Measurements from ENCODE around the gene IMMP2L. TPM values are rescaled to one million over a fixed set of nuclear protein-coding genes. Genes with fewer than 3 reads are reported as not detected.

Gene IMMP2L
- total RNA-seq, 1 experiment from 2014 or later = 8.8 TPM

GRCh38 chr7:111364413-111364812 is 197.9 kb downstream of the IMMP2L start:
- TF ChIP-seq, protein P1, sequence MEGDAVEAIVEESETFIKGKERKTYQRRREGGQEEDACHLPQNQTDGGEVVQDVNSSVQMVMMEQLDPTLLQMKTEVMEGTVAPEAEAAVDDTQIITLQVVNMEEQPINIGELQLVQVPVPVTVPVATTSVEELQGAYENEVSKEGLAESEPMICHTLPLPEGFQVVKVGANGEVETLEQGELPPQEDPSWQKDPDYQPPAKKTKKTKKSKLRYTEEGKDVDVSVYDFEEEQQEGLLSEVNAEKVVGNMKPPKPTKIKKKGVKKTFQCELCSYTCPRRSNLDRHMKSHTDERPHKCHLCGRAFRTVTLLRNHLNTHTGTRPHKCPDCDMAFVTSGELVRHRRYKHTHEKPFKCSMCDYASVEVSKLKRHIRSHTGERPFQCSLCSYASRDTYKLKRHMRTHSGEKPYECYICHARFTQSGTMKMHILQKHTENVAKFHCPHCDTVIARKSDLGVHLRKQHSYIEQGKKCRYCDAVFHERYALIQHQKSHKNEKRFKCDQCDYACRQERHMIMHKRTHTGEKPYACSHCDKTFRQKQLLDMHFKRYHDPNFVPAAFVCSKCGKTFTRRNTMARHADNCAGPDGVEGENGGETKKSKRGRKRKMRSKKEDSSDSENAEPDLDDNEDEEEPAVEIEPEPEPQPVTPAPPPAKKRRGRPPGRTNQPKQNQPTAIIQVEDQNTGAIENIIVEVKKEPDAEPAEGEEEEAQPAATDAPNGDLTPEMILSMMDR (IDR thresholded peaks at IDR 0.05) = no peak
- TF ChIP-seq SIN3A (IDR thresholded peaks at IDR 0.05; ENCODE audit: borderline replicate concordance, insufficient read depth, low read depth, low read length) (no peak), TCF7L2 (IDR thresholded peaks at IDR 0.05; ENCODE audit: low read depth, low read length) (no peak), POLR2AphosphoS5 (IDR thresholded peaks at IDR 0.05; ENCODE audit: low read depth, low read length) (no peak)
- TF ChIP-seq, protein P2, sequence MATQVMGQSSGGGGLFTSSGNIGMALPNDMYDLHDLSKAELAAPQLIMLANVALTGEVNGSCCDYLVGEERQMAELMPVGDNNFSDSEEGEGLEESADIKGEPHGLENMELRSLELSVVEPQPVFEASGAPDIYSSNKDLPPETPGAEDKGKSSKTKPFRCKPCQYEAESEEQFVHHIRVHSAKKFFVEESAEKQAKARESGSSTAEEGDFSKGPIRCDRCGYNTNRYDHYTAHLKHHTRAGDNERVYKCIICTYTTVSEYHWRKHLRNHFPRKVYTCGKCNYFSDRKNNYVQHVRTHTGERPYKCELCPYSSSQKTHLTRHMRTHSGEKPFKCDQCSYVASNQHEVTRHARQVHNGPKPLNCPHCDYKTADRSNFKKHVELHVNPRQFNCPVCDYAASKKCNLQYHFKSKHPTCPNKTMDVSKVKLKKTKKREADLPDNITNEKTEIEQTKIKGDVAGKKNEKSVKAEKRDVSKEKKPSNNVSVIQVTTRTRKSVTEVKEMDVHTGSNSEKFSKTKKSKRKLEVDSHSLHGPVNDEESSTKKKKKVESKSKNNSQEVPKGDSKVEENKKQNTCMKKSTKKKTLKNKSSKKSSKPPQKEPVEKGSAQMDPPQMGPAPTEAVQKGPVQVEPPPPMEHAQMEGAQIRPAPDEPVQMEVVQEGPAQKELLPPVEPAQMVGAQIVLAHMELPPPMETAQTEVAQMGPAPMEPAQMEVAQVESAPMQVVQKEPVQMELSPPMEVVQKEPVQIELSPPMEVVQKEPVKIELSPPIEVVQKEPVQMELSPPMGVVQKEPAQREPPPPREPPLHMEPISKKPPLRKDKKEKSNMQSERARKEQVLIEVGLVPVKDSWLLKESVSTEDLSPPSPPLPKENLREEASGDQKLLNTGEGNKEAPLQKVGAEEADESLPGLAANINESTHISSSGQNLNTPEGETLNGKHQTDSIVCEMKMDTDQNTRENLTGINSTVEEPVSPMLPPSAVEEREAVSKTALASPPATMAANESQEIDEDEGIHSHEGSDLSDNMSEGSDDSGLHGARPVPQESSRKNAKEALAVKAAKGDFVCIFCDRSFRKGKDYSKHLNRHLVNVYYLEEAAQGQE (IDR thresholded peaks at IDR 0.05; ENCODE audit: insufficient read depth in 1 of 2, low read depth in 2 of 2, low read length in 1 of 2) = no peak
- in situ Hi-C loops (cut with HindIII; ENCODE audit: low pct_unique_long_range_greater_than_20kb, low sequenced_read_pairs) = no loop called here
- Histone ChIP-seq H3K36me3 (ENCODE audit: control insufficient read depth, insufficient read depth, low read length) (no peaks in the 10 kb centered on the region), H3K4me1 (ENCODE audit: control insufficient read depth, insufficient read depth, low read length) (no peaks in the 10 kb centered on the region), H3K4me3 (ENCODE audit: low read depth in 2 of 2, low read length in 2 of 2) (no peak overlapping the region), H3K27me3 (ENCODE audit: control insufficient read depth, insufficient read depth, low read length) (no peaks in the 10 kb centered on the region), H3K27ac (ENCODE audit: low read length) (no peak overlapping the region), H3K9me3 (ENCODE audit: control insufficient read depth, insufficient read depth, low read depth, low read length) (no peaks in the 10 kb centered on the region)
- DNase-seq (ENCODE audit: low read depth, low spot score) (no peak), ATAC-seq (no peak)
- ChIA-PET CTCF (no interaction called here), POLR2A (no interaction called here)
- no TSS peak for BruUV-seq (replicated peaks)
- intact Hi-C loops (cut with micrococcal nuclease; ENCODE audit: unreplicated experiment) = no loop called here

DNA sequence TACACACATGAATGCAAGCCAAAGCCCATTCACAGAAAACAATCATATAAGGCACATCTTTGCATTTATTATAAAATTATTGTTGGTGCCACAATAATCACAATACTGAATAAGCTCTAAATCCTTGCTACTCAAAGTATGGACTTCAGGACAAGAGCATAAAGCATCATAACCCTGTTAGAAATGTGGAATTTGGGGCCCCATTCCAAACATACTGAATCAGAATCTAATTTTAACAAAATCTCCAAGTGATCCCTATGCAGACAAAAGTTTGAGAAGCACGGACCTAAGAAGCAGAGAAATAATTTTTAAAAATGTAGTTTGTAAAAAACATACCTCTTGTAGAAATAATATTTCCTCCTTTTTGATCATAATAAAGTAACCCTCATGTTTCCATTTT is 199.2 kb downstream of the IMMP2L start:
- ATAC-seq (no peak), DNase-seq (ENCODE audit: low read depth, low spot score) (no peak)
- ChIA-PET CTCF (no interaction called here), POLR2A (interaction anchor here (1.1 kb wide), 1 partner anchor 12 kb away, joined by 4 read pairs; no protein-coding TSS in a partner anchor)
- Histone ChIP-seq H3K27ac (ENCODE audit: low read length) (no peak overlapping the region), H3K36me3 (ENCODE audit: control insufficient read depth, insufficient read depth, low read length) (no peaks in the 10 kb centered on the region), H3K27me3 (ENCODE audit: control insufficient read depth, insufficient read depth, low read length) (no peaks in the 10 kb centered on the region), H3K9me3 (ENCODE audit: control insufficient read depth, insufficient read depth, low read depth, low read length) (no peaks in the 10 kb centered on the region), H3K4me1 (ENCODE audit: control insufficient read depth, insufficient read depth, low read length) (no peaks in the 10 kb centered on the region), H3K4me3 (ENCODE audit: low read depth in 2 of 2, low read length in 2 of 2) (no peak overlapping the region)
- no TSS peak for BruUV-seq (replicated peaks)
- TF ChIP-seq POLR2AphosphoS5 (IDR thresholded peaks at IDR 0.05; ENCODE audit: low read depth, low read length) (no peak), SIN3A (IDR thresholded peaks at IDR 0.05; ENCODE audit: borderline replicate concordance, insufficient read depth, low read depth, low read length) (no peak), TCF7L2 (IDR thresholded peaks at IDR 0.05; ENCODE audit: low read depth, low read length) (no peak)
- TF ChIP-seq, protein P2 (IDR thresholded peaks at IDR 0.05; ENCODE audit: insufficient read depth in 1 of 2, low read depth in 2 of 2, low read length in 1 of 2) = no peak
- TF ChIP-seq, protein P1 (IDR thresholded peaks at IDR 0.05) = no peak
- in situ Hi-C loops (cut with HindIII; ENCODE audit: low pct_unique_long_range_greater_than_20kb, low sequenced_read_pairs) = no loop called here
- intact Hi-C loops (cut with micrococcal nuclease; ENCODE audit: unreplicated experiment) = no loop called here
